ENCODE results near the gene PRKCA. TPM values are rescaled to one million over a fixed set of nuclear protein-coding genes. Genes with fewer than 3 reads are reported as not detected.

Gene PRKCA
- total and polyA plus RNA-seq, 4 donors: 3.0 to 14.1 (median 5.4) TPM

DNA sequence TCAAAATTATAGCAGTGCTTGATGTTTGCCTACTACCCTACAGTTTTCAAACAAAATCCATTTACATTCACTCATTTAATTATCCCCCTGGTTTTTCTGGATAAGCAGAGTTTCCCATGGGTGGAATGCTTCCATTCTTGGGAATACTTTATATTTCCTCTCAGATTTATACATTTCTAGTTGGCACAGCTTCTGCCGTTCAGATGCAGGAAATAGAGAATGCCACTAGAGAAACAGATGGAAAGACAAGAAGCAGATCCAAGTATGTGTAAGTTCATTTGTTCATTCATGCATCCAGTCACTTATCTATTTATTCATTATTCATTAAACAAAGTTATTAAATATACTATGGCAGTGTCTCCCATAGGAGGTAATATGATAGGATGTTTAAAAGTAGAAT lies 467.5 kb downstream of the PRKCA start:
- peaks cover 0 to 12% (median 9%) of the 10 kb centered on the region in 4 donors for H3K36me3 ChIP-seq (ENCODE audit: control insufficient read depth in 4 of 4, insufficient read depth in 3 of 4, low read depth in 1 of 4, low read length in 3 of 4)

DNA sequence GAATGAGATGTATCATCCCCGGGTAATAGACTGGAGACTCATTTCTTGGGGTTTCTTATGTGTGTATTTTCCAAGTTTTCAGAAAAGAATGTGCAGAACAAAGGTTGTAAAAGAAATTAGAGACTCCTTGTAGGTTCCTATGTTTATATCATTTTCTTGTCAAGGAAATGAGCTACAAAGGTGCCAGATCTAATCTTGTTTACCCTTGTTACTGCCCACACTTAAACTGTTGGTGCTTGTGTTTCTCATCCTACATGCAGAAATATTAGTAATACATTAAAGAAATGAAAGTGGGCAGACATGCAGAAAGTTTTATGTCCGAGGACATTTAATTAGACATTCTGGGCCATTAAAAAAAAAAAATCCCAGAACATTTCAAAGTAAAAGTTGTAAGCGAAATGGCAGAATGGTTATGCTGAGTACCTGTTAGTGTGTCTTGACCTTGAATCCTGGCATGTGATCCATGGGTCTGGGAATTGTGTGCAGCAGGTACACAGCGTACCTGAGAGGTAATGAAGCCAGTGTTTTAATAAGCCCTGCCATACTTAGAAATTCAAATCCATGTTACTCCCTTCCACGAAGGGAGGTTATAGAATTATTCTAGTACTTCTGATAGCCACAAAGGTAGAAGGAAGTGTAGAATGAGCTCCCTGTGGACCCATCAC lies 469.9 kb downstream of the PRKCA start:
- no peak for DNase-seq (ENCODE audit: low spot score)
- Histone ChIP-seq H3K36me3 (ENCODE audit: control insufficient read depth in 4 of 4, insufficient read depth in 3 of 4, low read depth in 1 of 4, low read length in 3 of 4) (peaks cover 0 to 14% (median 10%) of the 10 kb centered on the region in 4 donors), H3K9ac (ENCODE audit: low read depth in 1 of 2, low read length in 2 of 2) (no peak overlapping the region), H3K9me3 (ENCODE audit: control insufficient read depth in 4 of 4, low read length in 3 of 4) (no peaks in the 10 kb centered on the region), H3K27ac (ENCODE audit: low read depth in 1 of 2, low read length in 2 of 2) (no peak overlapping the region), H3K27me3 (ENCODE audit: control insufficient read depth in 4 of 4, insufficient read depth in 4 of 4, low read length in 3 of 4) (no peaks in the 10 kb centered on the region), H3K4me1 (ENCODE audit: control insufficient read depth in 4 of 4, insufficient read depth in 4 of 4, low read length in 3 of 4) (no peaks in the 10 kb centered on the region), H3K4me3 (ENCODE audit: low read depth in 1 of 3, low read length in 3 of 3) (no peak overlapping the region)
- TF ChIP-seq YY1 (IDR thresholded peaks at IDR 0.05): no peak
- TF ChIP-seq NR2F2 (IDR thresholded peaks at IDR 0.05): no peak
- no peak for TF ChIP-seq FOXA1 (IDR thresholded peaks at IDR 0.05)
- no peak for TF ChIP-seq RAD21 (IDR thresholded peaks at IDR 0.05)
- no peak for TF ChIP-seq HNF4A (conservative IDR thresholded peaks at IDR 0.05)
- TF ChIP-seq SP1 (IDR thresholded peaks at IDR 0.05): no peak
- TF ChIP-seq EGR1 (IDR thresholded peaks at IDR 0.05; ENCODE audit: low read depth in 2 of 2): no peak
- TF ChIP-seq HNF4G (IDR thresholded peaks at IDR 0.05): no peak
- TF ChIP-seq, protein P1, sequence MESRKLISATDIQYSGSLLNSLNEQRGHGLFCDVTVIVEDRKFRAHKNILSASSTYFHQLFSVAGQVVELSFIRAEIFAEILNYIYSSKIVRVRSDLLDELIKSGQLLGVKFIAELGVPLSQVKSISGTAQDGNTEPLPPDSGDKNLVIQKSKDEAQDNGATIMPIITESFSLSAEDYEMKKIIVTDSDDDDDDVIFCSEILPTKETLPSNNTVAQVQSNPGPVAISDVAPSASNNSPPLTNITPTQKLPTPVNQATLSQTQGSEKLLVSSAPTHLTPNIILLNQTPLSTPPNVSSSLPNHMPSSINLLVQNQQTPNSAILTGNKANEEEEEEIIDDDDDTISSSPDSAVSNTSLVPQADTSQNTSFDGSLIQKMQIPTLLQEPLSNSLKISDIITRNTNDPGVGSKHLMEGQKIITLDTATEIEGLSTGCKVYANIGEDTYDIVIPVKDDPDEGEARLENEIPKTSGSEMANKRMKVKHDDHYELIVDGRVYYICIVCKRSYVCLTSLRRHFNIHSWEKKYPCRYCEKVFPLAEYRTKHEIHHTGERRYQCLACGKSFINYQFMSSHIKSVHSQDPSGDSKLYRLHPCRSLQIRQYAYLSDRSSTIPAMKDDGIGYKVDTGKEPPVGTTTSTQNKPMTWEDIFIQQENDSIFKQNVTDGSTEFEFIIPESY (IDR thresholded peaks at IDR 0.05): no peak
- TF ChIP-seq, protein P2, sequence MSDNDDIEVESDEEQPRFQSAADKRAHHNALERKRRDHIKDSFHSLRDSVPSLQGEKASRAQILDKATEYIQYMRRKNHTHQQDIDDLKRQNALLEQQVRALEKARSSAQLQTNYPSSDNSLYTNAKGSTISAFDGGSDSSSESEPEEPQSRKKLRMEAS (IDR thresholded peaks at IDR 0.05): no peak
- TF ChIP-seq, protein P3, sequence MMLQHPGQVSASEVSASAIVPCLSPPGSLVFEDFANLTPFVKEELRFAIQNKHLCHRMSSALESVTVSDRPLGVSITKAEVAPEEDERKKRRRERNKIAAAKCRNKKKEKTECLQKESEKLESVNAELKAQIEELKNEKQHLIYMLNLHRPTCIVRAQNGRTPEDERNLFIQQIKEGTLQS (IDR thresholded peaks at IDR 0.05): no peak
- no peak for TF ChIP-seq FOXA2 (IDR thresholded peaks at IDR 0.05)
- no peak for TF ChIP-seq TAF1 (conservative IDR thresholded peaks at IDR 0.05)
- TF ChIP-seq JUND (IDR thresholded peaks at IDR 0.05): no peak
- TF ChIP-seq, protein P4, sequence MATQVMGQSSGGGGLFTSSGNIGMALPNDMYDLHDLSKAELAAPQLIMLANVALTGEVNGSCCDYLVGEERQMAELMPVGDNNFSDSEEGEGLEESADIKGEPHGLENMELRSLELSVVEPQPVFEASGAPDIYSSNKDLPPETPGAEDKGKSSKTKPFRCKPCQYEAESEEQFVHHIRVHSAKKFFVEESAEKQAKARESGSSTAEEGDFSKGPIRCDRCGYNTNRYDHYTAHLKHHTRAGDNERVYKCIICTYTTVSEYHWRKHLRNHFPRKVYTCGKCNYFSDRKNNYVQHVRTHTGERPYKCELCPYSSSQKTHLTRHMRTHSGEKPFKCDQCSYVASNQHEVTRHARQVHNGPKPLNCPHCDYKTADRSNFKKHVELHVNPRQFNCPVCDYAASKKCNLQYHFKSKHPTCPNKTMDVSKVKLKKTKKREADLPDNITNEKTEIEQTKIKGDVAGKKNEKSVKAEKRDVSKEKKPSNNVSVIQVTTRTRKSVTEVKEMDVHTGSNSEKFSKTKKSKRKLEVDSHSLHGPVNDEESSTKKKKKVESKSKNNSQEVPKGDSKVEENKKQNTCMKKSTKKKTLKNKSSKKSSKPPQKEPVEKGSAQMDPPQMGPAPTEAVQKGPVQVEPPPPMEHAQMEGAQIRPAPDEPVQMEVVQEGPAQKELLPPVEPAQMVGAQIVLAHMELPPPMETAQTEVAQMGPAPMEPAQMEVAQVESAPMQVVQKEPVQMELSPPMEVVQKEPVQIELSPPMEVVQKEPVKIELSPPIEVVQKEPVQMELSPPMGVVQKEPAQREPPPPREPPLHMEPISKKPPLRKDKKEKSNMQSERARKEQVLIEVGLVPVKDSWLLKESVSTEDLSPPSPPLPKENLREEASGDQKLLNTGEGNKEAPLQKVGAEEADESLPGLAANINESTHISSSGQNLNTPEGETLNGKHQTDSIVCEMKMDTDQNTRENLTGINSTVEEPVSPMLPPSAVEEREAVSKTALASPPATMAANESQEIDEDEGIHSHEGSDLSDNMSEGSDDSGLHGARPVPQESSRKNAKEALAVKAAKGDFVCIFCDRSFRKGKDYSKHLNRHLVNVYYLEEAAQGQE (IDR thresholded peaks at IDR 0.05): no peak
- no peak for TF ChIP-seq RXRA (IDR thresholded peaks at IDR 0.05)
- 95% methylated on average over 5 of the region's 5 CpGs for WGBS

More for the DNA sequence above, 467.5 kb downstream of the PRKCA start:
- Histone ChIP-seq H3K9me3 (ENCODE audit: control insufficient read depth in 4 of 4, low read length in 3 of 4) (no peaks in the 10 kb centered on the region), H3K27ac (ENCODE audit: low read depth in 1 of 2, low read length in 2 of 2) (no peak overlapping the region), H3K27me3 (ENCODE audit: control insufficient read depth in 4 of 4, insufficient read depth in 4 of 4, low read length in 3 of 4) (no peaks in the 10 kb centered on the region), H3K4me3 (ENCODE audit: low read depth in 1 of 3, low read length in 3 of 3) (no peak overlapping the region), H3K9ac (ENCODE audit: low read depth in 1 of 2, low read length in 2 of 2) (no peak overlapping the region), H3K4me1 (ENCODE audit: control insufficient read depth in 4 of 4, insufficient read depth in 4 of 4, low read length in 3 of 4) (no peaks in the 10 kb centered on the region)
- no peak for TF ChIP-seq FOXA1 (IDR thresholded peaks at IDR 0.05)
- TF ChIP-seq, protein P1 (IDR thresholded peaks at IDR 0.05): no peak
- TF ChIP-seq RAD21 (IDR thresholded peaks at IDR 0.05): no peak
- no peak for TF ChIP-seq RXRA (IDR thresholded peaks at IDR 0.05)
- TF ChIP-seq SP1 (IDR thresholded peaks at IDR 0.05): no peak
- TF ChIP-seq, protein P5, sequence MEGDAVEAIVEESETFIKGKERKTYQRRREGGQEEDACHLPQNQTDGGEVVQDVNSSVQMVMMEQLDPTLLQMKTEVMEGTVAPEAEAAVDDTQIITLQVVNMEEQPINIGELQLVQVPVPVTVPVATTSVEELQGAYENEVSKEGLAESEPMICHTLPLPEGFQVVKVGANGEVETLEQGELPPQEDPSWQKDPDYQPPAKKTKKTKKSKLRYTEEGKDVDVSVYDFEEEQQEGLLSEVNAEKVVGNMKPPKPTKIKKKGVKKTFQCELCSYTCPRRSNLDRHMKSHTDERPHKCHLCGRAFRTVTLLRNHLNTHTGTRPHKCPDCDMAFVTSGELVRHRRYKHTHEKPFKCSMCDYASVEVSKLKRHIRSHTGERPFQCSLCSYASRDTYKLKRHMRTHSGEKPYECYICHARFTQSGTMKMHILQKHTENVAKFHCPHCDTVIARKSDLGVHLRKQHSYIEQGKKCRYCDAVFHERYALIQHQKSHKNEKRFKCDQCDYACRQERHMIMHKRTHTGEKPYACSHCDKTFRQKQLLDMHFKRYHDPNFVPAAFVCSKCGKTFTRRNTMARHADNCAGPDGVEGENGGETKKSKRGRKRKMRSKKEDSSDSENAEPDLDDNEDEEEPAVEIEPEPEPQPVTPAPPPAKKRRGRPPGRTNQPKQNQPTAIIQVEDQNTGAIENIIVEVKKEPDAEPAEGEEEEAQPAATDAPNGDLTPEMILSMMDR (IDR thresholded peaks at IDR 0.05; ENCODE audit: low read depth, low read length, missing input control): no peak
- no peak for TF ChIP-seq EGR1 (IDR thresholded peaks at IDR 0.05; ENCODE audit: low read depth in 2 of 2)
- TF ChIP-seq, protein P2 (IDR thresholded peaks at IDR 0.05): no peak
- TF ChIP-seq FOXA2 (IDR thresholded peaks at IDR 0.05): no peak
- no peak for DNase-seq (ENCODE audit: low spot score)
- 91% methylated on average over 1 of the region's 1 CpG for WGBS

Data from liver (tissue), 9 donors.